NCI-H2081 (cell line): ENCODE measurements around the gene KLRC1.
"Not testable (repeated sequence)": the region's sequence is repeated elsewhere in the genome, so short reads cannot be mapped to it uniquely, and the experiment has no call there.

Source experiments
- DNase-seq, 2 experiments: peaks; one replicate each; lab custom pipeline; 2025; lab: John Stamatoyannopoulos, UW

The KLRC1 gene

GRCh38 chr12:10422159-10422558, 31.0 kb downstream of the KLRC1 start:
- DNase-seq: not testable (repeated sequence)

GRCh38 chr12:10420334-10420733, 32.8 kb downstream of the KLRC1 start, which contains the start of gene KLRC3:
TSS of gene KLRC3 (minus strand) at chr12:10420595. CDS start at chr12:10420550, 45 bp downstream.
- DNase-seq: peak in 1 of 2 experiments; percentile 33

- DNase-seq: no peak
Measured at GRCh38 chr12:10409392-10409791, 43.8 kb downstream of the KLRC1 start, which contains the start of gene KLRC4. TSS of gene KLRC4 (minus strand) at chr12:10409757. CDS start at chr12:10409575, 182 bp downstream.

- no peak for DNase-seq
Measured at GRCh38 chr12:10408842-10409241, 44.3 kb downstream of the KLRC1 start.

GRCh38 chr12:10406725-10407124, 46.5 kb downstream of the KLRC1 start:
- no peak for DNase-seq

GRCh38 chr12:10405294-10405693, 47.9 kb downstream of the KLRC1 start:
- DNase-seq: no peak

- DNase-seq: no peak
Measured at GRCh38 chr12:10404798-10405197, 48.4 kb downstream of the KLRC1 start.

GRCh38 chr12:10400829-10401228, 52.3 kb downstream of the KLRC1 start:
- DNase-seq: no peak

- DNase-seq: no peak
Measured at GRCh38 chr12:10398168-10398567, 55.0 kb downstream of the KLRC1 start.

- DNase-seq: no peak
Measured at GRCh38 chr12:10397296-10397695, 55.9 kb downstream of the KLRC1 start.

GRCh38 chr12:10396176-10396575, 57.0 kb downstream of the KLRC1 start:
- not testable (repeated sequence) for DNase-seq
